Astrocyte (in vitro differentiated cells and primary cell): ENCODE measurements around the gene GABRA5. TPM values are rescaled to one million over a fixed set of nuclear protein-coding genes. Genes with fewer than 3 reads are reported as not detected.

Experiments used
- DNase-seq: peaks from one replicate; pipeline ENCODE4 v3.0.0-alpha.2; 2010; ENCODE audit warnings: low read depth
- FAIRE-seq: peaks from 2 replicates; lab custom pipeline; 2011; peaks lifted over from hg19 to GRCh38; lab: Jason Lieb, UNC
- H2AFZ ChIP-seq: 2 replicates; pipeline ENCODE4 v1.6.0; 2012; ENCODE audit warnings: low read depth, low read length, inconsistent platforms
- H3K27ac ChIP-seq: 2 replicates; pipeline ENCODE4 v1.5.1; 2011; ENCODE audit warnings: low read depth, low read length, inconsistent platforms
- H3K27me3 ChIP-seq: 2 replicates; pipeline ENCODE4 v1.6.0; 2011; ENCODE audit warnings: low read length, inconsistent platforms; ENCODE audit not compliant: insufficient read depth
- H3K36me3 ChIP-seq: 2 replicates; pipeline ENCODE4 v1.5.1; 2011; ENCODE audit warnings: low read length, inconsistent platforms; ENCODE audit not compliant: insufficient read depth
- H3K4me1 ChIP-seq: 2 replicates; pipeline ENCODE4 v1.5.1; 2011; ENCODE audit warnings: low read length, inconsistent platforms; ENCODE audit not compliant: insufficient read depth
- H3K4me2 ChIP-seq: 2 replicates; pipeline ENCODE4 v1.6.0; 2012; ENCODE audit warnings: low read length, inconsistent platforms
- H3K4me3 ChIP-seq: 2 replicates; pipeline ENCODE4 v1.5.1; 2011; ENCODE audit warnings: low read depth, mild to moderate bottlenecking, low read length, inconsistent platforms; ENCODE audit not compliant: insufficient read depth
- H3K79me2 ChIP-seq: 2 replicates; pipeline ENCODE4 v1.6.0; 2012; ENCODE audit warnings: mild to moderate bottlenecking, low read length, inconsistent platforms; ENCODE audit not compliant: insufficient read depth
- H3K9ac ChIP-seq: 2 replicates; pipeline ENCODE4 v1.6.0; 2012; ENCODE audit warnings: mild to moderate bottlenecking, low read length, inconsistent platforms
- H3K9me3 ChIP-seq: 2 replicates; pipeline ENCODE4 v1.5.1; 2012; ENCODE audit warnings: low read depth, mild to moderate bottlenecking, low read length, inconsistent platforms; ENCODE audit not compliant: insufficient read depth
- H4K20me1 ChIP-seq: 2 replicates; pipeline ENCODE4 v1.6.0; 2012; ENCODE audit warnings: low read length, inconsistent platforms; ENCODE audit not compliant: insufficient read depth
- H3K27ac Mint-ChIP-seq: one replicate; pipeline ENCODE4 v1.8.0; 2021; ENCODE audit warnings: mild to moderate bottlenecking, mixed read lengths; ENCODE audit not compliant: unreplicated experiment
- H3K27me3 Mint-ChIP-seq: one replicate; pipeline ENCODE4 v1.8.0; 2021; ENCODE audit warnings: low read depth, mixed read lengths; ENCODE audit not compliant: unreplicated experiment
- H3K36me3 Mint-ChIP-seq: one replicate; pipeline ENCODE4 v1.8.0; 2021; ENCODE audit warnings: low read depth, mixed read lengths; ENCODE audit not compliant: unreplicated experiment
- H3K4me1 Mint-ChIP-seq: one replicate; pipeline ENCODE4 v1.8.0; 2021; ENCODE audit warnings: low read depth, mixed read lengths; ENCODE audit not compliant: unreplicated experiment
- H3K4me3 Mint-ChIP-seq: one replicate; pipeline ENCODE4 v1.8.0; 2021; ENCODE audit warnings: mild to moderate bottlenecking, moderate library complexity, mixed read lengths; ENCODE audit not compliant: unreplicated experiment
- H3K9me3 Mint-ChIP-seq: one replicate; pipeline ENCODE4 v1.8.0; 2021; ENCODE audit warnings: mild to moderate bottlenecking, mixed read lengths; ENCODE audit not compliant: unreplicated experiment
- CTCF ChIP-seq: IDR thresholded peaks from 2 replicates; pipeline ENCODE4 v1.5.1; 2011; ENCODE audit warnings: low read depth, mild to moderate bottlenecking, inconsistent platforms, low read length, moderate library complexity; ENCODE audit not compliant: insufficient read depth
- EZH2 ChIP-seq: IDR thresholded peaks from 2 replicates; pipeline ENCODE4 v1.6.1; 2012; ENCODE audit warnings: mild to moderate bottlenecking, low read length, inconsistent platforms; ENCODE audit not compliant: insufficient read depth
- total RNA-seq: library from RNA; stranded (reverse); gene quantifications from 2 replicates; pipeline ENCODE4 v1.2.1, GENCODE V29; 2021

The GABRA5 gene
- total RNA-seq, 1 donor from 2014 or later, result 7.9 TPM

- Mint-ChIP-seq H3K4me3 (no peak overlapping the region), H3K4me1 (no peaks in the 10 kb centered on the region), H3K27ac (no peak overlapping the region), H3K27me3 (no peaks in the 10 kb centered on the region), H3K9me3 (peaks cover 2% of the 10 kb centered on the region), H3K36me3 (no peaks in the 10 kb centered on the region)
- no peak overlapping the region for H3K27ac ChIP-seq
- H2AFZ ChIP-seq, result no peak overlapping the region
- H4K20me1 ChIP-seq, result no peaks in the 10 kb centered on the region
- no peak for FAIRE-seq
- no peak for TF ChIP-seq CTCF
- no peak for TF ChIP-seq EZH2
- H3K4me3 ChIP-seq, result no peak overlapping the region
- no peaks in the 10 kb centered on the region for H3K27me3 ChIP-seq
- DNase-seq, result no peak
- H3K4me1 ChIP-seq, result no peaks in the 10 kb centered on the region
- H3K9me3 ChIP-seq, result no peaks in the 10 kb centered on the region
- no peaks in the 10 kb centered on the region for H3K36me3 ChIP-seq
- H3K79me2 ChIP-seq, result no peaks in the 10 kb centered on the region
- no peak overlapping the region for H3K9ac ChIP-seq
- H3K4me2 ChIP-seq, result no peak overlapping the region
These were observed 62.7 kb downstream of the GABRA5 start for GRCh38 chr15:26929588-26929987.

- no peaks in the 10 kb centered on the region for H3K4me1 Mint-ChIP-seq
- no peaks in the 10 kb centered on the region for H3K27me3 ChIP-seq
- no peak for TF ChIP-seq EZH2
- no peak for TF ChIP-seq CTCF
These were observed 68.0 kb downstream of the GABRA5 start for GRCh38 chr15:26934848-26935247.

GRCh38 chr15:26935322-26935721 lies 68.5 kb downstream of the GABRA5 start:
- H3K4me1 ChIP-seq, result no peaks in the 10 kb centered on the region
- H3K9me3 Mint-ChIP-seq, result peaks cover 2% of the 10 kb centered on the region
- H3K27me3 ChIP-seq, result no peaks in the 10 kb centered on the region
- no peaks in the 10 kb centered on the region for H3K79me2 ChIP-seq
- peaks cover 3% of the 10 kb centered on the region for H3K27me3 Mint-ChIP-seq
- no peak overlapping the region for H3K4me3 ChIP-seq
- DNase-seq, result no peak
- H3K4me1 Mint-ChIP-seq, result no peaks in the 10 kb centered on the region
- H3K9me3 ChIP-seq, result no peaks in the 10 kb centered on the region
- no peak overlapping the region for H3K9ac ChIP-seq
- no peak for FAIRE-seq
- no peak overlapping the region for H3K27ac ChIP-seq
- no peaks in the 10 kb centered on the region for H3K36me3 ChIP-seq
- no peak overlapping the region for H3K27ac Mint-ChIP-seq
- H3K4me2 ChIP-seq, result no peak overlapping the region
- H3K4me3 Mint-ChIP-seq, result no peak overlapping the region
- no peak overlapping the region for H2AFZ ChIP-seq
- H4K20me1 ChIP-seq, result no peaks in the 10 kb centered on the region
- H3K36me3 Mint-ChIP-seq, result peaks cover 3% of the 10 kb centered on the region
- TF ChIP-seq EZH2, result no peak
- no peak for TF ChIP-seq CTCF

More at GRCh38 chr15:26934848-26935247, 68.0 kb downstream of the GABRA5 start:
- Histone ChIP-seq H3K36me3 (no peaks in the 10 kb centered on the region), H2AFZ (no peak overlapping the region), H3K9ac (no peak overlapping the region), H3K4me3 (no peak overlapping the region), H3K4me2 (no peak overlapping the region), H3K4me1 (no peaks in the 10 kb centered on the region), H3K79me2 (no peaks in the 10 kb centered on the region), H4K20me1 (no peaks in the 10 kb centered on the region), H3K27ac (no peak overlapping the region), H3K9me3 (no peaks in the 10 kb centered on the region)
- Mint-ChIP-seq H3K27ac (no peak overlapping the region), H3K4me3 (no peak overlapping the region), H3K36me3 (peaks cover 3% of the 10 kb centered on the region), H3K27me3 (peaks cover 3% of the 10 kb centered on the region), H3K9me3 (peaks cover 2% of the 10 kb centered on the region)
- FAIRE-seq (no peak), DNase-seq (no peak)
